Activated CD4-positive, CD25-positive, alpha-beta regulatory T cell (primary cell): Measurements from ENCODE around the gene WAPL.

Experiments used
- DNase-seq, 4 experiments: peaks; one replicate each; lab custom pipeline; 2025; lab: John Stamatoyannopoulos, UW

WAPL gene

DNA sequence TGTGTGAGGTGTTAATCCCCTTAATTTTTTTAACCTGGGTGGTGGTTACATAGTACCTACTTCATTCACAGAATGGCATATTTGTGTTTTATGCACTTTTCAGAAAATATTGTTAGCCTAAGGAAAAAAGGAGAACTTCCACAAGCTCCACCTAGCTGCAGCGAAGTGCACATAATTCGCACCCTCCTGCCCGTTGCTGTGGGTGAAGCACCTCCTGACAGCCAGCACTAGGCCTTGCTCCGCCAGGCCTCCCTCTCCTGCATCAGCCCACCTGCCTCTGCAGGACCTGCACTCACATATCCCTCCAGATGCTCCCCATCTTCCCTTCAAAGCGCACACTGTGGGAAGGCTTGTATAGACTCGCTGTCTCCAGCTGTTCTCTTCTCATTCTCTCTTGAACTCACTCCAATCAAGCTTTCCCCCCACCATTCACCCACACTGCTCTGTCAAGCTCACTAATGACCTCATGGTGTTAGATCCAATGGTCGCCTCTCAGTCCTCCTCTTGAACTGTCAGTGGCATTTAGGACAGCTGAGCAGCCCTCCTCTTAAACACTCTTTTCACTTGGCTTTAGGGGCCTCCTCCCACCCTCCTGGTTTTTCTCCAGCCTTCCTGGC is 134.3 kb downstream of the WAPL start:
- no peak for DNase-seq

DNA sequence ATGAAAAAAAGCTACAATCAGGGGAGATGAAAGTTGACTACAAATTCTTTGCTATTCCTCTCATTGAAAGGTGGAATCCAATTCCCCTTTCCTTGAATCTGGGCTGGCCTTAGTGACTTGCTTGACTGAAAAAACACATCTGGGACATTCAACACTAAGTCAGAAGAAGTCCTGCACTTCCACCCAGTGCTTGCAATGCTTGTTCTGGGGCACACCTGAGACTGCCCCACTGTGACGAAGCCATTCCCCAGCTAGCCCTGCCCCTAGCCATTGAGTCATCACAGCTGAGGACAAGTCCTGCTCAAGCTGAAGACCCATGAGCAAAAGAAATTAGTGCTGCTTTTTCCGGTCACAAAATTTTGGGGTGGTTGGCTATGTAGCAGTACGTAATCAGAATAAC is 135.8 kb downstream of the WAPL start:
- no peak for DNase-seq
